GM12872 (cell line): ENCODE measurements around the gene IRF2.

Source experiments
- CTCF ChIP-seq: IDR thresholded peaks from 3 replicates; pipeline ENCODE4 v1.5.1; 2011; ENCODE audit warnings: low read depth, mild to moderate bottlenecking, low read length, moderate library complexity; ENCODE audit not compliant: insufficient read depth

IRF2 gene

DNA sequence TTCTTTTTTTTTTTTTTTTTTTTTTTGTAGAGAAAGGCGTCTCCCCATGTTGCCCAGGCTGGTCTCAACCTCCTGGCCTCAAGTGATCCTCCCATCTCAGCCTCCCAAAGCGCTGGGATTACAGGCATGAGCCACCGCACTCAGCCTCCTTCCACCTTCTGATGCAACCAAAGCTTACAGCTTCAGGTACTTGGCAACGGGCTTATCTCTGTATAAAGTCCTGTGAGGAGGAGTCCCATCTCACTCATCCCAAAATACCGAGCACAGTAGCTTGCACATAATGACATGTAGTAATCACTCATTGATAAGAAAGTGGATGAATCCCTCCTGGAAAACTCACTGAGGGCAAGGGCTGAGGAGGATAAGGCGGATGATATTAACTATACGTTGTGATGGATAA lies 19.1 kb downstream of the IRF2 start:
- TF ChIP-seq CTCF, result no peak

- no peak for TF ChIP-seq CTCF
Observed at GRCh38 chr4:184453365-184454160, 20.8 kb downstream of the IRF2 start.

DNA sequence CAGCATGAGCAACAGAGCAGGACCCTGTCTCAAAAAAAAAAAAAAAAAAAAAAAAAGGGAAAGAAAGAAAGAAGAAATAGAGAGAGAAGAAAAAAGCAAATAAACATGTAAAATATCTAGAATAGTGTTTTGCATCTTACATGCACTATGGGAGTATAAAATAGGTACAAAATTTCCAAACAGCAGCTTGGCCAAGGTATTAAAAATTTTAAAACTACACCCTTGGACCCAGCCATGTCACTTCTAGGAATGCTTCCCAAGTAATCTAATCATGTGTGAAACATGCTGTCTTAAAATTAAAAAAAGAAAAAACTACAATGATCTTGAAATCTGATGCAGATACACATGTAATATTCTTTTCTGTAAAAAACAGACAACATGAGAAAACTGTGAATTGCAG lies 21.6 kb downstream of the IRF2 start:
- TF ChIP-seq CTCF, result no peak

GRCh38 chr4:184451726-184452125 lies 22.6 kb downstream of the IRF2 start:
- TF ChIP-seq CTCF, result no peak

DNA sequence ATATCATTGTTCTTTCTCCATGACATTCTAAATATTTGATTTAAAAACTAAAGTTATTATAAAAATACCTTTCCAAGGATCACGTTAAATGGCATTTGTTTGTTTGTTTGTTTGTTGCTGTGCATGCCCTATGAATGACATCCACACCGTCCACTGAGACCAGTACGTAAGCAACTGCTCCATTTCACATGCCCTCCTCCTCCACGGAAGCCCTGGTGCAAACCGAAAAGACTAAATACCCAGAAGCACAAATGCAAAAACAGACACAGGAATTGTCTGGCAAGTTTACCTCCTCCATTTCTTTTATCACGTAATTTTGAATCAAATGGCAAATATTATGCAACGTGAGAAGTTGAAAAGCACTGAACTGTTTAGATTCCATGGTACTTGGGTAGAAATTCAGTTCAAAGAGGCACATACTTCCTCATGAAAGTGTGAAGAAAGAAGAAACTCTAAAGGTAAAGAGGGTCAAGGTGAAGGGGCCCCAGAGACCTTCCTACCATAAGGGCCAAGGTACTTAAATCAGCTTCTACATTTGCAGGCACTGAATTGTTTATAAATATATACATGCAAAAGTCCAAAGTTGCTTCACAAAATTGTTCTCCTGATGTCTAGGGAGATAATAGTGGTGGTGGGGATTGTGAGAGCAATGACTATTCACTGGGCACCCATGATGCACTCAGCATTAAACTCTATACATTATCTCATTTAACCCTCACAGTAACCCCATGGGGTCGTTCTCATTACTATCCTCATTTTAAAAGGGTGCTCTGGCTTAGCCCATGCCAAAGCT lies 23.4 kb downstream of the IRF2 start:
- TF ChIP-seq CTCF, result no peak

DNA sequence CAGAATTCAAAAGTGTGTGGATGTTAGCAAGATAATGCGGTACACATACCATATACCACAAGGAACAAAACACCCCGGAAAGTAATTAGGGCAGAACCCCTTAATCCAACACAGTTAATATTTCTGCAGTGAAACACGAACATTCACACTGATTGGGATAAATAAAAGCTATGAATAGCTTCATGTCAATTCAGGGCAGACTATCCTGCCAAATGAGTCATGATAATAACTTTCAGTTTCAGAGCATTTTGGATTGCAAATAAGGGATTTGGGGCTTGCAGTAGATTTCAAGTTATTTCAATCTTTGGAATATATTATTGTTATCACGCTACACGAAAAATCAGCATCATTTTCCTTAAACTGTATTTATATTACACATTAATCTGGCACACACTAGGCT lies 24.3 kb downstream of the IRF2 start:
- TF ChIP-seq CTCF, result no peak

GRCh38 chr4:184448821-184449220 lies 25.5 kb downstream of the IRF2 start:
- TF ChIP-seq CTCF, result no peak
